NT2/D1 (cell line): ENCODE data around the gene ATN1.

ENCODE experiments used
- SUZ12 ChIP-seq: IDR thresholded peaks from 2 replicates; pipeline ENCODE4 v1.6.1; 2011; ENCODE audit not compliant: insufficient read length, insufficient read depth; ENCODE audit errors: extremely low read depth
- YY1 ChIP-seq: IDR thresholded peaks from 2 replicates; pipeline ENCODE4 v1.6.1; 2011; ENCODE audit not compliant: insufficient read length, insufficient read depth

GRCh38 chr12:6888360-6888759 lies 39.4 kb upstream of the ATN1 start:
- TF ChIP-seq YY1 (no peak), SUZ12 (no peak)
